Left hindlimb (tissue), 1 donor: ENCODE results near the gene CERS1.
A peak's percentile ranks its signal among the peaks of the same experiment; 100 is the strongest.

Experiments
- DNase-seq: peaks from one replicate; pipeline ENCODE4 v3.0.0-alpha.2; 2018

The CERS1 gene

DNA sequence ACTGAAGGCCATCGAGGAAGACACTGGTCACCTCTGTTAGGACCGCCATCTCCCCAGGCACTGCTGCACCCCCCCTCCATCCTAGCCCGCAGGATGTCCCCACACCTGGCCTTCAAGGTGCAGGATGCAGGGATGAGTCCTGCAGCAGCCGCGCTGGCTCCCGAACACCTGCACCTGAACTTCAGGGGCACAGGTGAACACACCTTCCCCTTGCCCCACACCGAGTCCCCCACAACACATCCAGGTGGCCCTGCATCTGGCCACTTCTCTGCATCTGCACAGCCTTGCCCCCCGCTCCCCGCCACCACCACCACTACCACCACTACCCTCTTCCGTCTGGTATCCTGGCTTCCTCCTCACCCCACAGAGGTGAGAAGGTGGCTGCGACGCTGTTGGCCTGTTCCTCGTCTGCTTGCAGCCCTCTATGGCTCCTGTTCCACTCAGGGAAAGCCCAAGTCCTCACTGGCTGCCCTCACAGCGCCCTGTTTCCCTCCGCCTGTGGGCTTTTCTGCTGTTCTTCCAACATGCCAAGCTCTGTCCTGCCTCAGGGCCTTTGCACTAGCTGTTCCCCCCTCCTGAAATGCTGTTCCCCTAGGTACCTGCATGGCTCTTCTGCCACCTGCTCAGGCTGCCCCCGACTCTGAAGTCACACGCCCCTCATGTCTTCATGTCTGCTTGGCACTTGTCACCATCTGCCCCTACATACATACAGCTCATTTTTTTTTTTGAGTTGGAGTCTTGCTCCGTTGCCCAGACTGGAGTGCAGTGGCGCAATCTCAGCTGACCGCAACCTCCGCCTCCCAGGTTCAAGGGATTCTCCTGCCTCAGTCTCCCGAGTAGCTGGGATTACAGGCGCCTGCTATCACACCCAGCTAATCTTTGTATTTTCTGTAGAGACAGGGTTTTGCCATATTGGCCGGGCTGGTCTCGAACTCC is 1.4 kb upstream of the CERS1 start:
- no peak for DNase-seq

GRCh38 chr19:18896421-18896841 is 473 bp upstream of the CERS1 start:
- no peak for DNase-seq

DNA sequence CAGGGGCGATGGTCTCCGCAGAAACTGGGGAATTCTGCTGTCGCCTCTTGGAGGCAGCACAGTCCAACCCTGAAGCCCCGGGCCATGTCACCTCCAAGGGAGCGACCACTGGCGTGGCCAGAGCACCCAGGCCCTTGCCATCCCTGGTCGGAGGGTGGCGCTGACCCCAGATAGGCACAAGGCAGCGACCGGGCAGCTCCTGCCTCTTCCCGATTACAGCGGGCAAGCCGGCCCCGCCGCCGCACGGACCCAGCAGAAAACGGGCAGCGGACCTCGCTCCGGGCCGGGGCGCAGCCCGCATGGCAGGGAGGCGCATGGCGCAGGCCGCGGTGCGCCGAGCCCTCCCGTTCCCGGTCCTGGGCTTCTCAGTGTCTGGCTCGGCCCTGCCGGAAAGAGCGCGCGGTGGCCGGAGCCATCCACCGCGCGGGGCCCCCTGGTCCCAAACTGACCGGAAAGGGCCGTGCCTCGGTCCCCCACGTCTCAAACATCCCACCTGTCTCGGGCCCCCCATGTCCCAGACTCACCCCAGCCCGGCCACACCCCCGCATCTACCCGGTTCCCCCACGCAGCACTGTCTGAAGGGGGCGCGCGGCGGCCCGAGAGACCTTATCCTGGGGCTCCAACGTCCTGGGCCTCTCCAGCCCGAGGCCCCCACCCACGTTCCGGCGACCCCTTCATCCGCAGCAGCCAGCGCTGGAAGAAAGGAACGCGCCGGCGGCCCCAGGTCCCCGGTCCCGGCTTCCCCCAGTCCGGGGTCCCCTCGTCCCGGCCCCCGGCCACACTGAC is 727 bp downstream of the CERS1 start:
- DNase-seq: peak; percentile 66

DNA sequence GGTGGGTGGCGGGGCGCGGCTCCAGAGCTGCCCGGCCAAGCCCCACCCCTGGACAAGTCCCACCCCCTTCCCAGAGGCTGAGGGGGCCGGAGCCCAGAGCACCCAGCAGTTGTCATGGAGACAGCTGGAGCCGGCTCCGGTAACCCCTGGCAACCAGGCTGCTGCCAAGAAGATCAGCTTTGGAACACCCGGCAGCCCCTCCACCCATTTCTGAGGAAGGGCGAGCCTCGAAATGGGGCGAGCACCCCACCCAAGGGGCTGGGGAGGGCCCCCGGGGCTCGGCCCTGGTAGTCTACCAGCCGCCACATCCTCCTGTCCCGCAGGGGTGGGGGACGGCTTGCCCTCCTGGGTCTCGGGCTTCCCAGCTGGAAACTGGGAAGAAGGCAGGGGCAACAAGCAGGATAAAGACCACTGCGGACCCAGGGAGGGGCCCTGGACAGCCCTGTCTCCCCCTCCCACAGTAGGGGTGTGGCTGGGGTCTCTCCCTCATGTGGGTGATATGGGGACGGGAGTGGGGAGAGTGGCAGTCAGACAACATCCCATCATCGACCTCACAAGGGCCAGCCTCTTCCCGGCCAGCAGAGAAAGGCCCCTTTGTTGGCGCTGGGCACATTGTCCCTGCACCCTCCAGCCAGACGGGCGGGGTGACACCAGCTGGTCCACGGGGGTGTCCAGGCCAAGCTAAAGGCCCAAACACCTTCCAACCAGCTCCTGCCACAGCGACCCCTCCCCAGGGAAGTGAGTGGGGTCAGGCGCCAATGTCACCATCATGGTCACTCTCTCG is 1.5 kb downstream of the CERS1 start:
- peak; percentile 88 for DNase-seq

GRCh38 chr19:18893587-18894253 is 2.2 kb downstream of the CERS1 start:
- DNase-seq: no peak

DNA sequence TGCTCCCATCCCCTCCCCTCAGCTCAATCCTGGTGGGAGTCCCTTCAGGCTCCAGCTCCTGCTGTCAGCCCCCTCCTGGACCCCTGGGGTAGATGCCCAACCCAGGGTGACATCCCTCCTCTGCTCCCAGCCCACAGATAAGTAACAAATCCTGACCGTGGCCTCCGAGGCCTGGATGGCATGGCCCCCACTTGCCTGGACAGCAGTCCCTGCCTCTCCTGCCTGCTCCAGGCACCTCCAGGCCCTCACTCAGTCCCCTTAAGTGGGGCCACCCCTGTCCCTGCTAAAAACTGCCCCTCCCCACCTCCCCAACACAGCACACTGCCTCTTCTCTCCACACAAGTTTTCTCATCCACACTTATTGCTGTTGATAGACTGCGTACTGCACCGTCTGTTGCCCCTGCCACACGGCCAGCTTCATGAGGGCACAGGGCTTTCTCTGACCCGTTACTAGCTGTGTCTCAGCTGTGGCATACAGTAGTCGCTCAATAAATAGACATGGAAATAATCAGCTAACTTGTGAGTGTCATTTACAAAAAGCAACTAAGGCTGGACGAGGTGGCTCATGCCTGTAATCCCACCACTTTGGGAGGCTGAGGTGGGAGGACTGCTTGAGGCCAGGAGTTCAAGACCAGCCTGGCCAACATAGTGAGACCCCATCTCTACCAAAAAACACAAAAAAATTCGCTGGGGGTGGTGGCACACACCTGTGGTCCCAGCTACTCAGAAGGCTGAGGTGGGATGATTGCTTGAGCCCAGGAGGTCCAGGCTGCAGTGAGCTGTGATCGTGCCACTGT is 5.8 kb downstream of the CERS1 start:
- peak; percentile 6 for DNase-seq

DNA sequence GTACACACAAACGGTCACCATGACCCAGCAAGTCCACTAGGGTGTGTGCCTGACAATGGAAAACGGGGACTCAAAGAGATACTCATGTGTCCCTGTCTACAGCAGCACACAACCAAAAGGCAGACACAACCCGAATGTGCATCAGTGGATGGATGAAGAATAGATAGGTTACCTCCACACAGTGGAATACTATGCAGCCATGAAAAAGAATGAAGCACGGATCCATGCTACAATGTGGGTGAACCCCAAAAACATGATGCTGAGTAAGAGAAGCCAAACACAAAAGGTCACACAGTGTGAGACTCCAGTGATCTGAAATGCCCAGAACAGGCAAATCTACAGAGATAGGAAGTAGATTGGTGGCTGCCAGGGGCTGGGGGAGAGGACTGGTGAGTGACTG is 9.0 kb downstream of the CERS1 start:
- peak; percentile 12 for DNase-seq

GRCh38 chr19:18883526-18884304 is 12.2 kb downstream of the CERS1 start:
- DNase-seq: peak; percentile 12

DNA sequence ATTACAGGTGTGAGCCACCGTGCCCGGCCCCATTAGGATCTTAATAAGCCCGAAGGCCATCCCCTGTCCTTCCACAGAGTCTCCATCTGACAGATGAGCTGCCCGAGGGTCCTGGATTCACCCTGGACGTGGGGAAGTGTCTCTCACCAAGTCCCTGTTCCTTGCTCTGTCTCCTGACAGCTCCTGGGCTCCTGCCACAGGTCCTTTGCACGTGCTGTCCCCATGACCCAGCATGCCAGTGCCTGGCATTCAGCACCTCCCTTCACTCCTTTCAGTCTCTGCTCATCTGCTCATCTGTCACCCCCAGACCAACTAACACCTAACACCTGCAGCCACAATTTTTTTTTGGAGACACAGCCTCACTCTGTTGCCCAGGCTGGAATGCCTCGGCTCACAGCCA is 14.5 kb downstream of the CERS1 start:
- no peak for DNase-seq

- DNase-seq: peak; percentile 40
Observed at GRCh38 chr19:18879579-18880373, 16.2 kb downstream of the CERS1 start.

GRCh38 chr19:18878858-18879578 is 16.9 kb downstream of the CERS1 start:
- peak; percentile 26 for DNase-seq

GRCh38 chr19:18878058-18878797 is 17.7 kb downstream of the CERS1 start:
- peak; percentile 30 for DNase-seq

- DNase-seq: no peak
Observed at GRCh38 chr19:18876865-18877264, 19.1 kb downstream of the CERS1 start.

- no peak for DNase-seq
Observed at GRCh38 chr19:18875726-18876125, 20.2 kb downstream of the CERS1 start.

DNA sequence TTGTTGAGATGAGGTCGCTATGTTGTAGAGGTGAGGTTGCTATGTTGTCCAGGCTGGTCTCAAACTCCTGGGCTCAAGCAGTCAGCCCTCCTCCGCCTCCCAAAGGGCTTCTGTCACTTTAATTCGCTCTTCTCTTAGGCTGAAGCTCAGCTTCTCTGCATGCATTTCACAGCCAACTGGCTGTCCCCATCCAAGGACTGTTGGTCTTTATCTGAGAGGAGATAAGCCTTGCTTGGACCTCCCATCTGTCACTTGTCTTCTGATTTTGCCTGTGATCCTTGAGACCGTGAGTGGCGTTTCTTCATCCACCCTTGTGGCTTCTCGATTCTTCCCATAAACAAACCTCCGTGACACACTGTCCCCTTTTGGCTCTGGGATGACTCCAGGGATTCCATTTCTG is 24.4 kb downstream of the CERS1 start:
- no peak for DNase-seq

DNA sequence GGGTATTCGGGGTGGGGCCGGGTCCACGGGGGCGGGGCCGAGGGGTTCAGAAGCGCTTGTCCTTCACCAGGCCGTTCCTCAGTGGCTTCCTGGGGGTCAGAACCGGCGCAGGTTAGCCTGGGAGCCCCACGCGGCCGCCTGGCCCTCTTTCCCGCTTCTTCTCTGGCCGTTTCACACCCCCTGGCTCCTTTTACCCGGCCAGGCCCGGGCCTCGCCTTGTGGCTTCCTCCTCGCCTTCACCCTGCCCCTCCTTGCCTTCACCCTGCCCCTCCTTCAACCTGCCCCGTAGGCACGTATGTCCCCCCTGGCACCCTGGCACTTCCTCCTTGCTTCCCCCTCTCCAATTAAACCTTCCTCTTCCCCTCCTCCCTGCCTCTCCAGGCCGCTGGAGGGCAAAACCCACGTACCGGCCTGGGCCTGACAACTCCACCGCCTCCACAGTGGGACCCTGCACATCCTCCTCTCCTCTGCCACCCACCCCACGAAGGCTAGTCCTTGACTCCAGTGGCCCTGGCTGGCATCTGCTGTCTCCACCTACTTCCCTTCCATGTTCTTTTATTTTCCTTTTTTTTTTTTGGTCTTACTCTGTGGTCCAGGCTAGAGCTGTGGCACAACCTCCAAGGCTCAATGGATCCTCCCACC is 25.3 kb downstream of the CERS1 start:
- DNase-seq: no peak

- no peak for DNase-seq
Observed at GRCh38 chr19:18869781-18870530, 26.0 kb downstream of the CERS1 start.
